Activated CD8-positive, alpha-beta T cell treated with anti-CD3 and anti-CD28 coated beads for 36 hours (primary cell): ENCODE data around the gene RAD51B. TPM values are rescaled to one million over a fixed set of nuclear protein-coding genes. Genes with fewer than 3 reads are reported as not detected.

Source experiments
- ATAC-seq: fragments of 200-7000 bp; cut with Tn5 transposase; one replicate; pipeline ENCODE4 v1.10.0; 2021; ENCODE audit warnings: mild to moderate bottlenecking, moderate library complexity
- CTCF ChIA-PET: fragments of 350-600 bp; sonication (Branson Sonifier 250); formaldehyde crosslinking; loops from one replicate; lab custom pipeline; 2021; ENCODE audit warnings: antibody characterized with exemption; lab: Charles Lee
- POLR2A ChIA-PET: fragments of 350-600 bp; sonication (Branson Sonifier 250); formaldehyde crosslinking; loops from one replicate; lab custom pipeline; 2021; ENCODE audit warnings: antibody characterized with exemption; lab: Charles Lee
- DNase-seq: peaks from one replicate; pipeline ENCODE4 v3.0.0-alpha.2; 2020
- H3K27ac Mint-ChIP-seq: one replicate; pipeline ENCODE4 v1.8.0; 2021; ENCODE audit warnings: mild to moderate bottlenecking, mixed read lengths
- H3K27me3 Mint-ChIP-seq: one replicate; pipeline ENCODE4 v1.8.0; 2021; ENCODE audit warnings: mixed read lengths
- H3K36me3 Mint-ChIP-seq: one replicate; pipeline ENCODE4 v1.8.0; 2021; ENCODE audit warnings: low read depth, mixed read lengths
- H3K4me1 Mint-ChIP-seq: one replicate; pipeline ENCODE4 v1.8.0; 2021; ENCODE audit warnings: low read depth, mixed read lengths
- H3K4me3 Mint-ChIP-seq: one replicate; pipeline ENCODE4 v1.8.0; 2021; ENCODE audit warnings: mild to moderate bottlenecking, moderate library complexity, mixed read lengths
- H3K9me3 Mint-ChIP-seq: one replicate; pipeline ENCODE4 v1.8.0; 2021; ENCODE audit warnings: mixed read lengths
- intact Hi-C: fragments of 100-400 bp; cut with micrococcal nuclease; formaldehyde crosslinking; loops from one replicate; pipeline ENCODE4 v1.10.0; 2022
- total RNA-seq, 2 experiments: library from RNA; stranded (reverse); gene quantifications; one replicate each; pipeline ENCODE4 v1.2.3, GENCODE V29; 2021
- TF ChIP-seq, protein P1 (sequence below): fragments of 200-600 bp; IDR thresholded peaks from one replicate; pipeline ENCODE4 v1.8.0; 2022; ENCODE audit warnings: antibody characterized with exemption, mild to moderate bottlenecking

The RAD51B gene
- total RNA-seq, 2 experiments from 2014 or later: 38.2 to 40.6 TPM

- POLR2A ChIA-PET: no interaction called here
Observed at GRCh38 chr14:68188174-68188573, 368.6 kb downstream of the RAD51B start.

GRCh38 chr14:68190032-68190431 lies 370.5 kb downstream of the RAD51B start:
- TF ChIP-seq, protein P1, sequence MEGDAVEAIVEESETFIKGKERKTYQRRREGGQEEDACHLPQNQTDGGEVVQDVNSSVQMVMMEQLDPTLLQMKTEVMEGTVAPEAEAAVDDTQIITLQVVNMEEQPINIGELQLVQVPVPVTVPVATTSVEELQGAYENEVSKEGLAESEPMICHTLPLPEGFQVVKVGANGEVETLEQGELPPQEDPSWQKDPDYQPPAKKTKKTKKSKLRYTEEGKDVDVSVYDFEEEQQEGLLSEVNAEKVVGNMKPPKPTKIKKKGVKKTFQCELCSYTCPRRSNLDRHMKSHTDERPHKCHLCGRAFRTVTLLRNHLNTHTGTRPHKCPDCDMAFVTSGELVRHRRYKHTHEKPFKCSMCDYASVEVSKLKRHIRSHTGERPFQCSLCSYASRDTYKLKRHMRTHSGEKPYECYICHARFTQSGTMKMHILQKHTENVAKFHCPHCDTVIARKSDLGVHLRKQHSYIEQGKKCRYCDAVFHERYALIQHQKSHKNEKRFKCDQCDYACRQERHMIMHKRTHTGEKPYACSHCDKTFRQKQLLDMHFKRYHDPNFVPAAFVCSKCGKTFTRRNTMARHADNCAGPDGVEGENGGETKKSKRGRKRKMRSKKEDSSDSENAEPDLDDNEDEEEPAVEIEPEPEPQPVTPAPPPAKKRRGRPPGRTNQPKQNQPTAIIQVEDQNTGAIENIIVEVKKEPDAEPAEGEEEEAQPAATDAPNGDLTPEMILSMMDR: no peak
- no peak for DNase-seq
- intact Hi-C loops: no loop called here
- no peak for ATAC-seq
- CTCF ChIA-PET: interaction anchor here (0.6 kb wide), 1 partner anchor 10 kb away, joined by 4 read pairs; no protein-coding TSS in a partner anchor
- no peak overlapping the region for H3K27ac Mint-ChIP-seq
- H3K36me3 Mint-ChIP-seq: no peaks in the 10 kb centered on the region
- H3K4me1 Mint-ChIP-seq: peaks cover 5% of the 10 kb centered on the region
- POLR2A ChIA-PET: no interaction called here
- H3K27me3 Mint-ChIP-seq: no peaks in the 10 kb centered on the region
- no peaks in the 10 kb centered on the region for H3K9me3 Mint-ChIP-seq
- no peak overlapping the region for H3K4me3 Mint-ChIP-seq

More at GRCh38 chr14:68188174-68188573, 368.6 kb downstream of the RAD51B start:
- TF ChIP-seq, protein P1: no peak
- Mint-ChIP-seq H3K27ac (no peak overlapping the region), H3K9me3 (no peaks in the 10 kb centered on the region), H3K36me3 (no peaks in the 10 kb centered on the region), H3K4me3 (no peak overlapping the region), H3K4me1 (peaks cover 6% of the 10 kb centered on the region), H3K27me3 (no peaks in the 10 kb centered on the region)
- intact Hi-C loops: no loop called here
- CTCF ChIA-PET: no interaction called here
- ATAC-seq (no peak), DNase-seq (no peak)

DNA sequence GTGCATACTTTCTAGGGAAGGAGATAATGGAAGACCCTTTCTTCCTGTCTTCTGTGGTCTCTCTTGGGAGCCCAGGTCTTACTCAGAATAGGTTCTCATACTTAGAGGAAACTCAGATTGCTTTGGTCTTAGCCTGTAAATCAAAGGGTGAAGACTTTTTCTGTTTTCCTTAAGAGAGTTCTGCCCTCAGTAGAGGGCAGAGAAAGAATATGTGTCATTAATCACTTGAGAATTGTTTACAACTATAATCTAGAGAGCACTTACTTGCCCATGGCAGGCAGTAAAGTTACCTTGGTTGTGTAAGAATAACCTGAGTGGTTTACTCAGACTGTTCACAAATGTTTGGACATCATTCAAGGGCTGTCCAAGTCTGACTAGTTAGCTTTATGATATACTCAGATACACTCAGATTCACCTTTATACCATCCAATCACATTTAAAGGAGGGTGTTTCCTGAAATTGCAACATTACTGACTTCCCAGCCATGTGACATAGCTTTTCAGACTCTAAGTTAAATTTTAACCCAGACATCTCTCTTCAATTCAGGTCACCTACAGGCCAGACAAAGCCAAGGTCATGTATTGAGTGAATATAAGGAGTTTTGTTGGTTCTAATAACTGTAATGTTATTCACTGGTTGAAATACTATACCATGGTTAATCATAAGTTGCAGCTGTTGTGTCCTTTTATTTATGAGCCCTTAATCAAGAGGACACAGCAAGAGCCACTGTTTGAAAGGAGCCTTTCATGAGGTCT lies 372.2 kb downstream of the RAD51B start:
- ChIA-PET CTCF (no interaction called here), POLR2A (no interaction called here)
- DNase-seq: no peak
- Mint-ChIP-seq H3K27ac (no peak overlapping the region), H3K4me3 (no peak overlapping the region), H3K9me3 (no peaks in the 10 kb centered on the region), H3K4me1 (peaks cover 5% of the 10 kb centered on the region), H3K36me3 (no peaks in the 10 kb centered on the region), H3K27me3 (no peaks in the 10 kb centered on the region)
- no peak for ATAC-seq
- intact Hi-C loops: no loop called here
- TF ChIP-seq, protein P1: no peak

- CTCF ChIA-PET: no interaction called here
- DNase-seq: no peak
- no peaks in the 10 kb centered on the region for H3K36me3 Mint-ChIP-seq
- TF ChIP-seq, protein P1: no peak
- ATAC-seq: no peak
- H3K27me3 Mint-ChIP-seq: no peaks in the 10 kb centered on the region
- H3K27ac Mint-ChIP-seq: no peak overlapping the region
- no peak overlapping the region for H3K4me3 Mint-ChIP-seq
- H3K4me1 Mint-ChIP-seq: peaks cover 8% of the 10 kb centered on the region
- no peaks in the 10 kb centered on the region for H3K9me3 Mint-ChIP-seq
- intact Hi-C loops: no loop called here
- POLR2A ChIA-PET: no interaction called here
Observed at GRCh38 chr14:68192935-68193334, 373.4 kb downstream of the RAD51B start.

- Mint-ChIP-seq H3K4me3 (no peak overlapping the region), H3K27ac (no peak overlapping the region), H3K4me1 (peaks cover 12% of the 10 kb centered on the region), H3K36me3 (no peaks in the 10 kb centered on the region), H3K9me3 (no peaks in the 10 kb centered on the region), H3K27me3 (no peaks in the 10 kb centered on the region)
- ChIA-PET POLR2A (no interaction called here), CTCF (no interaction called here)
- TF ChIP-seq, protein P1: no peak
- no peak for DNase-seq
- intact Hi-C loops: no loop called here
- ATAC-seq: no peak
Observed at GRCh38 chr14:68193970-68194681, 374.5 kb downstream of the RAD51B start.
